Activated CD8-positive, alpha-beta memory T cell treated with anti-CD3 and anti-CD28 coated beads for 36 hours (primary cell): Measurements from ENCODE around the gene ADAM12. TPM values are rescaled to one million over a fixed set of nuclear protein-coding genes. Genes with fewer than 3 reads are reported as not detected.

Experiments
- CTCF ChIA-PET: fragments of 350-600 bp; sonication (Branson Sonifier 250); formaldehyde crosslinking; loops from one replicate; lab custom pipeline; 2021; ENCODE audit warnings: antibody characterized with exemption; lab: Charles Lee
- POLR2A ChIA-PET: fragments of 350-600 bp; sonication (Branson Sonifier 250); formaldehyde crosslinking; loops from one replicate; lab custom pipeline; 2021; ENCODE audit warnings: antibody characterized with exemption; lab: Charles Lee
- total RNA-seq, 2 experiments: library from RNA; stranded (reverse); gene quantifications; one replicate each; pipeline ENCODE4 v1.2.3, GENCODE V29; 2021

Gene ADAM12
- total RNA-seq = under 1 TPM; 0.15 to 0.32 TPM

DNA sequence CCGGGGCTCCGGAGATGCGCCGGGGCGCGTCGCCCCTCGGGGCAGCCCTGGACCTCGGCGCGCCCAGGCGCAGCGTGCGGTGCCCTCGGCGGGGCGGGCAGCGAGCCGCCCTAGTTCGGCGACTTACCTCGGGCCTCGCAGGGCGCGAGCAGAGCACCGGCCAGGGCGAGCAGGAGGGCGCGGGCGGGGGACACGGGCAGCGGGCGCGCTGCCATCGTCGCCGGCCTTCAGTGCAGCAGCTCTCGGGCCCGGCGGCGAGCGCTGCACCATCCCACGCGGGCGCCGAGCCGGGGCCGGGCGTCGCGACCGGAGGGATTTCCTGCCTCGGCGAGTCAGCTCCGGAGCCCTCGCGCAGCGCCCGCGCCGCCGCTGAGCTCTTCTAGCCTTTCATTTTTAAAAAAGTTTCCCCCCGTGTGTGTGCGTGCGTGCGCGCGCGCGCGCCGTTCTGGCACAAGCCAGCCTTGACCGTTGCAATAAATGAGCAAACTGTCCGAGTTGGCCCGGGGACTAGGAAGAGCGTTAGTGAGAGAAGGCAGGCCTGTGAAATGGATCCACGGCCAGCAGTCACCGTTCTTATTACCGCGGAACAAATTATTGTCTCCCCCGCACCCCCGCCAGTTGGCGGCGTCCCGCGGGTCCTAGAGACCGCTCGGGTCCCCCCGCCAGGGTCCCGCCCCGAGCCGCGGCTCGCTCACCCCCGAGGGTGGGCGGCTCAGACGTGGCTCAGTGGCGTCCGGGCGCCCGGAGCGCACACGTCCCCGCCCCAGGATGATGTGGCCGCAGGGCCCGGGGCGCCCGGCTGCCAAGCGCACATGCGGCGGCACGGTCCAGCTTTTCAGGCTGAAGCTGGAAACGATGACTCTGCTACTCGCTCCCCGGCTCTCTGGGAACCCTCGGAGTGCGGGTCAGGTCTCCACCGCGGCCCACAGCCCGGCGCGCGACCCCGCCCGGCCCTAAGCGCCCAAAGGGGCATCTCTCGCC is at the start of gene ADAM12:
ADAM12 (minus strand) TSS at position 547 of the 981 bp plus-strand sequence; CDS start at position 215, 332 bp downstream.
- ChIA-PET CTCF (no interaction called here), POLR2A (no interaction called here)

- CTCF ChIA-PET = no interaction called here
- POLR2A ChIA-PET = no interaction called here
Observed at GRCh38 chr10:126437635-126438406, 49.5 kb upstream of the ADAM12 start.

- ChIA-PET POLR2A (no interaction called here), CTCF (no interaction called here)
Observed at GRCh38 chr10:126434235-126434634, 46.0 kb upstream of the ADAM12 start.

DNA sequence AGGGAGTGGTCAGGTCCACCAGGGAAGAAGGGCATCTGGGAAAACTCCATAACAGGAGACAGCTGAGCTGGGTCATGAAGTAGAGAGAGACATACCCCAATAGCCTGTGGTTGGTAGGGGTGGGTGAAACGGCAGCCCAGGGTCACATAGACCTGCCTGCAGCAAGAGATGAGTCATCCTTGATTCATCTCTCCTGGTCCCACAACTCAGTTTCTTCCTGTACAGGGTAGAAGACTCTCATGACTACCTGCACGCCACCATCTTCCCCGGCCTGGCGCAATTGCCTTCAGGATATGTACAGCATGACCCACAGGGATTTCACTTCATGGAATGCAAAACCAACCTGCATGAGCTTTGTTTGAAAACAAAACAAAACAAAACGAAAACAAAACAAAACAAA is 45.1 kb upstream of the ADAM12 start:
- ChIA-PET POLR2A (no interaction called here), CTCF (no interaction called here)

- CTCF ChIA-PET = no interaction called here
- POLR2A ChIA-PET = no interaction called here
Observed at GRCh38 chr10:126432507-126432906, 44.2 kb upstream of the ADAM12 start.

DNA sequence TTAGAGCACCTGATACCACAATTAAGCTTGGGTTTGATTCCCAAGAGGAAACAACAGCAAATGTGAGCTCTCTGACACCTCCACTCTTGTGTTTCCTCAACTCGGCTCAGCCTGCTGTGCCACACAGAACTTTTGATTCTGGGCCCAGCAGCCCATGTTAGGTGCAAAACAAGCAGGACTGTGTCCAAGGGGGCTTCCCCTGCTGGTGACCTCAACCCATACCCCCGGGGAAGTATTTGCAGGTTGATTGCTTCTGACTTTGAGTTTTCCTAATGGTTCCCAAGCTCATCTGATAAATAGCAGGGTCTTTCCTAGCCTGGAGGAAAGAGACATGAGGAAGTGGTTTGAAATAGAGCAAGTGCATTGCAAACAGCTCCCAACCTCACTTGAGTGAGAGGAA is 43.5 kb upstream of the ADAM12 start:
- POLR2A ChIA-PET = no interaction called here
- CTCF ChIA-PET = no interaction called here

GRCh38 chr10:126430512-126430911 is 42.2 kb upstream of the ADAM12 start:
- CTCF ChIA-PET = no interaction called here
- POLR2A ChIA-PET = no interaction called here

- POLR2A ChIA-PET = no interaction called here
Observed at GRCh38 chr10:126429275-126429674, 41.0 kb upstream of the ADAM12 start.

DNA sequence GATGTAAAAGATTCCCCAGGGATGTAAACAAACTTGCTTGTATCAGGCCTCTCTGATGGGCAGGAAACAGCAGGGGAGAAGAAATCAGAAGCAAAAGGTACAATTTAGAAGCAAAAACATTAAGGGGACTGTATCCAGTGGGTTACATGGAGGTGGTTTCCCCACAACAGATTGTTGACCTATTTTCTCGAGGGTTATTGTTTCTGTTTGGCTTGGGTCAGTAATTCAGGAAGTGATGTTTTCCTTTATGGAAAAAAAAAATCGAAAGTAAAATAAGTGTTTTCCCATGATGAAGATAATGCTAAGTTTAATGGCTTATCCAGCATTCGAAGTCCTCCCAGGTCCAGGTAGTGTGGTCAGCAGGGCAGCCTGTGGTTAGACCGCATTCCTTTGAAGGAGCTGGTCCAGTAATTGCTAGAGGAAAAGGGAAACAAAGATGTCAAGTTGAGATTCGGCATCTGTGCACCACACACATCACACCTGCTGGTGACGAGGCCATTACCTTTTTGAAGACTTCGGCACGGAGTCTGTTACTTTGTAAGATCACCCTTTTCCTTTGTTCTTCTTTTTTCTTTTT is 37.3 kb upstream of the ADAM12 start:
- CTCF ChIA-PET = no interaction called here
- POLR2A ChIA-PET = no interaction called here

More at GRCh38 chr10:126429275-126429674, 41.0 kb upstream of the ADAM12 start:
- CTCF ChIA-PET = no interaction called here

DNA sequence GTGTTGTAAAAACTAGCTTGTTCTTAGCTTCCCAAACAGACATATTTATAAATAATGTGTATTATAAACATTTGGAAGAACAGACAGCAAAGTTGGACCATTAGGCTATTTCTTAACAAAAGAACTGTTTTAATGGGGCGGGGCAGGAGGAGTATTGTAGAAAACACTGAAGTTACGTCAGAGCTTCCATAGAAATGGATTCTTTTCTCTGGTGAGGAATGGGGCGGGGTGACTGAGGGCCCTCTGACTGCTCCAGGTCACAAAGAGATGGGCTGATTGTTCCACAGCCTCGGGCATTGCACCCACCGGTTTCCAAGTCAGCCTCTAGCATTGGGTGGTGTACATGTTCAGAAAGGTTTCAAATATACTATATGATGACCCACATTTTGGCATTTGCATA is 36.8 kb upstream of the ADAM12 start:
- ChIA-PET CTCF (no interaction called here), POLR2A (no interaction called here)

- POLR2A ChIA-PET = no interaction called here
- CTCF ChIA-PET = no interaction called here
Observed at GRCh38 chr10:126423732-126424491, 35.6 kb upstream of the ADAM12 start.

GRCh38 chr10:126422567-126422966 is 34.3 kb upstream of the ADAM12 start:
- ChIA-PET CTCF (no interaction called here), POLR2A (no interaction called here)

DNA sequence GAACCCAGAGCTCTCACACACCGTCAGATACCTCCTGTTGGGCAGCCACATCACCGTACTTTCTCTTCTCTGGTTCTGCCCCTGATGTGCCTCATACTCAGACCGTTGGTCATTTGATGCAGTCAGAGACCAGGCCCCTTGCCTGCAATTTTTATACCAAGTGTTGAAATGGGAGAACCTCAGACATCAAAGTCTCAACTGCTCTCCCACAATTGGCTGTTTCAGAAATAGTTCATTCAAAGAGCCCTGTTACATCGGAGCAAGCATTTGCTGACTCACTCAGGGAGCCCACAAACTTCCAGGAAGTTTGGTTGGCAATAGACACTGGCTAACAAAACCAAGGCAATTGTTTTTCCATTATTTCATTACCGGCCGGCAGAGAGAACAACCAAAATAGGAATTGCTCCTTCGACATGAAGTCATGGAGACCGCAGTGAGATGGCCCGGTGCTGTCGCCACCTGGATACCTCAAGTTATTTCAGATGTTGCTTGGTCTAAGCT is 33.5 kb upstream of the ADAM12 start:
- POLR2A ChIA-PET = no interaction called here
- CTCF ChIA-PET = no interaction called here

DNA sequence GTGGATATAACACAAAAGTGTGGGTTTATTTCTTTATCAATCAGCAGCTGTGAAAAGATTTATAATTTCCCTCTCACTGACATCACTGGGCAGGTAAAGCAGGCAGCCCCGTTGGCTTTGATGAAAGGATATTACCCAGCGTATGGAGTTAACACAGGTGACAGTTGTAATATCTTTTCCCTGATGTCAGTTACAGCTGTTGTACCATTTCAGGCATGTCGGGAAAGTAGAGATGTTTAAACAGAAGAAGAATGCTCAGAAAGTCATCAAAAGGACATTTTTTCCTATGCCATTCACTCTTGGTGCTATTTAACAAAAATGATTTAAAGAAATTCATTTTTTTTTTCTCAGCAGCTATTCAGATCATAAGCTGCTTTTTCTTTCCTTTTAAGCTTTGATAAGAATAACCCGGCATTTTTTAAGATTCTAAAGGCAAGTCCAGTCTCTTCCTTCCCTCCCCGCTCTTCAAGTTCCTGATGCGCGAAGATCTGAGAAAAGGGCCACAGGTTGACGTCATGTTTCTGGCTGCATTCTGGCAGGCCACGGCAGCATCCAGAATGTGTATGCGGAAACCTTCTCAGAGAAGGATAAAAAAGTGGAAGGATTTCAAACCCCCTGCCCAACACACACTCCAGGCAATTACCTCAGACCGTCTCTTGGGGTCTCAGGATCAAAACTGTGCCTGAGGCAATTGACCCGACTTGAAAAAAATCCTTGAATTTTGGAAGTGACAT is 32.5 kb upstream of the ADAM12 start:
- CTCF ChIA-PET = no interaction called here
- POLR2A ChIA-PET = no interaction called here

DNA sequence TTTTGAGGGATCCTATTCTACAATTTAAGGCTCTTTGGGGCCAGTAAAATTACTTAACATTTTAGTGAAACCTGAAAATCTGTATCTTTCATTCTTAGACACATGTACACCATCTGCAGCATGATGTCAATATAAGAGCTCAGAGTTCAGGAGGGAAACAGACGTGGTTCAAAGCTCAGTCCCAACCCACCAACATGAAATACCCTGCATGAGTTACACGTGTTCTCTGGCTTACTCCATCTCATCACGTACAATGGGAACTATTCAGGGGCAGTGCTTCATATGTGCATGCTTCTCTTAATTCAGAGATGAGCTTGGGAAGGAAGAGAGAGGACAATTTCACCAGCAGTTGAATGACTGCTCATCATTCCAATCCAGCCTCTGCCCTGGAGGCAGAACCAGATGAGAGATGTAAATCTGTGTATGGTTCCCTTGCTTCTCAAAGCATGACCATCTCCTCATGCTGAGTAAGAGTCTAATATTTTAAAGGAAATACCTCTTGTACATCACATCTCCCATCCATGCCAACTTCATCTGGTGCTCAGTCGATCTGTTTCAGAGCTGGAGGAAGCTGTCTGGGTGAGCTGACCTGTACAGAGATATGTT is 29.0 kb upstream of the ADAM12 start:
- POLR2A ChIA-PET = no interaction called here
- CTCF ChIA-PET = no interaction called here

DNA sequence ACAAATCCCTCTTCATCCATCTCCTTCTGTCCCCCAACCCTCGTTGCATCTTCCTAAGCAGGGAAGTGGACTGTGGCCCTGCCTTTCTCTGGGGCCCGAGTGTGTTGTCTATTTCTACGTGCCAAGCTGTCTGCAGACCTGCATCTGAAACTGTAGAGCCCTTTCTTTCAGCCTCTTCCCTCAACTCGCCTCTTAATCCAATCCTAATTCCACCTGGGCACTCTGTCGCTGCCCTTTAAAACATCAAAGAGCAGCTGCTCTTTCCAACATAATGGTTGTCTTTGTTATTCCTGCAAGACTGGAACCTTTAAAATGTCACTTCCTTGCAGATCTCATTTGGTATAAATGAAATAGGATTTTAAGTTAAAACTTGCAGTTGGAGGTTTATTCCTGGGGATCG is 21.5 kb upstream of the ADAM12 start:
- CTCF ChIA-PET = no interaction called here
- POLR2A ChIA-PET = no interaction called here

GRCh38 chr10:126408953-126409641 is 20.8 kb upstream of the ADAM12 start:
- ChIA-PET CTCF (no interaction called here), POLR2A (no interaction called here)

GRCh38 chr10:126407831-126408230 is 19.6 kb upstream of the ADAM12 start:
- ChIA-PET POLR2A (no interaction called here), CTCF (no interaction called here)
